K562 (cell line): ENCODE results near the gene ZNF236. TPM values are rescaled to one million over a fixed set of nuclear protein-coding genes. Genes with fewer than 3 reads are reported as not detected.

Experiments
- ATAC-seq: fragments of 200-7000 bp; cut with Tn5 transposase; 3 replicates; pipeline ENCODE4 v1.9.1; 2020; ENCODE audit warnings: moderate library complexity
- BruUV-seq: library from RNA; stranded (reverse); fragments of 400-500 nt; replicated peaks from 2 replicates; lab custom pipeline; 2021; lab: Mats Ljungman, UMichigan
- CTCF ChIA-PET: fragments of 300-600 bp; formaldehyde crosslinking; extraction: SDS; loops from one replicate; lab custom pipeline; 2021; ENCODE audit warnings: low intra/inter-chr PET ratio; lab: Yijun Ruan, JAX
- POLR2A ChIA-PET: fragments of 300-600, 350-650 bp; sonication (Branson Sonifier 250); formaldehyde crosslinking; extraction: SDS; loops from one replicate; lab custom pipeline; 2021; ENCODE audit warnings: antibody characterized with exemption, inconsistent platforms; lab: Yijun Ruan, JAX
- DNase-seq, 4 experiments: peaks; one replicate each; pipeline versions ENCODE4 v3.0.0 to v3.0.0-alpha.2; 2011 to 2018; ENCODE audit warnings: low spot score in 3 of 4, mixed read lengths in 3 of 4; ENCODE audit errors: extremely low read depth in 1 of 4
- FAIRE-seq: peaks from 2 replicates; lab custom pipeline; 2011; peaks lifted over from hg19 to GRCh38; lab: Jason Lieb, UNC
- H2AFZ ChIP-seq: 2 replicates; pipeline ENCODE4 v1.6.0; 2011; ENCODE audit warnings: low read depth, low read length, control low read depth, inconsistent platforms
- H3K27ac ChIP-seq: fragments of 200-600 bp; 3 replicates; pipeline ENCODE4 v1.8.0; 2011; ENCODE audit warnings: low read depth, mild to moderate bottlenecking, control low read depth, inconsistent platforms, low read length, moderate library complexity, mixed read lengths; ENCODE audit errors: extremely low read depth
- H3K27me3 ChIP-seq, 2 experiments: fragments of 300-600 bp in 1 of 2; 2 replicates in 1 of 2; 3 replicates in 1 of 2; pipeline versions ENCODE4 v1.6.0 to v1.8.0; 2011; ENCODE audit warnings: inconsistent platforms in 2 of 2, low read length in 2 of 2, mild to moderate bottlenecking in 1 of 2, mixed read lengths in 1 of 2, moderate library complexity in 1 of 2; ENCODE audit not compliant: control insufficient read depth in 2 of 2, insufficient read depth in 2 of 2
- H3K36me3 ChIP-seq: fragments of 300-600 bp; 3 replicates; pipeline ENCODE4 v1.8.0; 2011; ENCODE audit warnings: mild to moderate bottlenecking, low read length, inconsistent platforms; ENCODE audit not compliant: control insufficient read depth, insufficient read depth
- H3K4me1 ChIP-seq, 2 experiments: fragments of 200-600 bp in 1 of 2; replicated peaks in 1 of 2; 2 replicates in 1 of 2; 3 replicates in 1 of 2; pipeline versions ENCODE4 v1.5.1 to v1.8.0; 2011; ENCODE audit warnings: inconsistent platforms in 2 of 2, low read length in 2 of 2, mild to moderate bottlenecking in 1 of 2, mixed read lengths in 1 of 2, moderate library complexity in 1 of 2; ENCODE audit not compliant: control insufficient read depth in 2 of 2, insufficient read depth in 2 of 2
- H3K4me2 ChIP-seq: 2 replicates; pipeline ENCODE4 v1.6.1; 2011; ENCODE audit warnings: low read length, control low read depth, inconsistent platforms, mixed read lengths; ENCODE audit not compliant: insufficient read depth
- H3K4me3 ChIP-seq: fragments of 200-600 bp; sonication (generic), shearing (Covaris generic); 2 replicates; pipeline ENCODE4 v1.5.1; 2016; ENCODE audit warnings: control low read depth, inconsistent platforms
- H3K79me2 ChIP-seq: fragments of 200-600 bp; 3 replicates; pipeline ENCODE4 v1.8.0; 2011; ENCODE audit warnings: low read length, inconsistent platforms; ENCODE audit not compliant: control insufficient read depth, insufficient read depth
- H3K9ac ChIP-seq, 2 experiments: 2 replicates each; pipeline versions ENCODE4 v1.6.0 to v1.6.1; 2011; ENCODE audit warnings: low read depth in 2 of 2, low read length in 2 of 2, control low read depth in 1 of 2, inconsistent platforms in 1 of 2, mild to moderate bottlenecking in 1 of 2, mixed read lengths in 1 of 2; ENCODE audit not compliant: insufficient read depth in 1 of 2
- H3K9me1 ChIP-seq: one replicate; pipeline ENCODE4 v1.6.0; 2011; ENCODE audit warnings: inconsistent platforms, mild to moderate bottlenecking, low read length, moderate library complexity; ENCODE audit not compliant: control insufficient read depth, insufficient read depth
- H3K9me3 ChIP-seq: replicated peaks from 2 replicates; pipeline ENCODE4 v1.5.1; 2011; ENCODE audit warnings: low read depth, low read length, inconsistent platforms; ENCODE audit not compliant: control insufficient read depth, insufficient read depth
- H4K20me1 ChIP-seq: replicated peaks from 2 replicates; pipeline ENCODE4 v1.6.1; 2011; ENCODE audit warnings: low read length, inconsistent platforms, mixed read lengths; ENCODE audit not compliant: control insufficient read depth, insufficient read depth
- AFF4 ChIP-seq: sonication (generic); formaldehyde crosslinking; IDR thresholded peaks from 2 replicates; pipeline ENCODE4 v1.8.0; 2023; ENCODE audit warnings: mild to moderate bottlenecking, missing genetic modification reagents
- CREM ChIP-seq: IDR thresholded peaks from 2 replicates; pipeline ENCODE4 v1.6.1; 2014; ENCODE audit warnings: antibody characterized with exemption, low read depth
- FOXM1 ChIP-seq, 2 experiments: fragments of 450-650 bp in 1 of 2; sonication (generic) in 1 of 2; formaldehyde crosslinking in 1 of 2; IDR thresholded peaks; 2 replicates each; pipeline versions ENCODE4 v1.6.1 to v1.9.0; 2017 to 2022; ENCODE audit warnings: low read depth in 2 of 2, mild to moderate bottlenecking in 2 of 2, missing genetic modification reagents in 1 of 2, moderate library complexity in 1 of 2
- KDM1A ChIP-seq, 2 experiments: fragments of 450-650 bp; IDR thresholded peaks; 2 replicates each; pipeline ENCODE4 v1.6.1; 2016; ENCODE audit warnings: mild to moderate bottlenecking in 2 of 2
- PCBP1 ChIP-seq: fragments of 200-400 bp; formaldehyde crosslinking; IDR thresholded peaks from 2 replicates; pipeline ENCODE4 v1.6.1; 2018; ENCODE audit warnings: mild to moderate bottlenecking, low read depth, low read length; ENCODE audit not compliant: poor library complexity, severe bottlenecking
- TAF15 ChIP-seq: fragments of 200-400 bp; formaldehyde crosslinking; IDR thresholded peaks from 2 replicates; pipeline ENCODE4 v1.6.1; 2017; ENCODE audit warnings: mild to moderate bottlenecking, low read depth, low read length, moderate library complexity
- in situ Hi-C: fragments of 300-500 bp; cut with MboI; formaldehyde crosslinking; loops from 4 replicates; pipeline ENCODE4 v1.15.0; 2018; ENCODE audit warnings: inconsistent platforms, mixed read lengths
- intact Hi-C: fragments of 100-400 bp; cut with micrococcal nuclease; formaldehyde crosslinking; loops from 2 replicates; pipeline ENCODE4 v1.14.2; 2022
- polyA plus RNA-seq, 8 experiments: library from polyadenylated mRNA; depleted of rRNA in 4 of 8; stranded (reverse) in 5 of 8; unstranded in 3 of 8; fragments of >200 nt; fragmentation: Nextera tagmentation in 2 of 8; fragmentation: Illumina TruSeq in 1 of 8; extraction: Ambion mirVana in 2 of 8; extraction: Trizol in 1 of 8; gene quantifications; 2 replicates each; pipeline versions ENCODE4 v1.2.1 to v1.2.3, GENCODE V29; 2011 to 2014; ENCODE audit warnings: inconsistent platforms in 1 of 8, missing spikeins in 1 of 8
- total RNA-seq, 7 experiments: library from RNA; depleted of rRNA in 6 of 7; stranded (reverse); fragments of >200 nt in 6 of 7; fragmentation: Illumina TruSeq in 2 of 7; extraction: Trizol in 2 of 7; gene quantifications; 2 replicates each; pipeline versions ENCODE4 v1.2.1 to v1.2.3, GENCODE V29; 2011 to 2021; ENCODE audit warnings: low replicate concordance in 1 of 7
- TF ChIP-seq, protein P1 (sequence below): fragments of 250-450 bp; sonication (Bioruptor Pico); IDR thresholded peaks from 2 replicates; pipeline ENCODE4 v1.9.0; 2021; ENCODE audit warnings: mild to moderate bottlenecking

The ZNF236 gene
- total and polyA plus RNA-seq, 9 of the 15 experiments (the other 6 are each of a cell fraction or from before 2014, with no cell fraction given), result 0.35 to 8.7 (median 3.4) TPM

DNA sequence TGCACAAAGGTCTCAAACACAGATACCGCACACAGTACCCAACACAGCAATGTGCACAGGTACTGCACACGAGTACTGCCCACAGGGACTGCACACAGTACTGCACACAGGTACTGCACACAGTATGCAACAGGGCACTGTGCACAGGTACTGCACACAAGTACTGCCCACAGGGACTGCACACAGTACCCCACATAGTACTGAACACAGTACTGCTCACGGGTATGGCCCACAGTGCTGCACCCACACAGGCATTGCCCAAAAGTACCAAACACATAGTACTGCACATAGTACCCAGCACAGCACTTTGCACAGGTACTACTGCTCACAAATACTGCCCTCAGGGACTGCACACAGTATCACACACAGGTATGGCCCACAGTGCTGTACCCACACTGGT lies 73.1 kb downstream of the ZNF236 start (continued):
- TF ChIP-seq AFF4 (no peak), KDM1A (IDR thresholded peaks at IDR 0.05) (no peak), TAF15 (no peak)

GRCh38 chr18:76896677-76897076 lies 74.3 kb downstream of the ZNF236 start:
- H3K4me3 ChIP-seq, result no peak overlapping the region
- intact Hi-C loops, result no loop called here
- no peaks in the 10 kb centered on the region for H4K20me1 ChIP-seq
- ChIA-PET CTCF (no interaction called here), POLR2A (no interaction called here)
- no TSS peak for BruUV-seq
- H3K4me1 ChIP-seq, result no peaks in the 10 kb centered on the region
- no peaks in the 10 kb centered on the region for H3K9me1 ChIP-seq
- H3K27me3 ChIP-seq, result no peaks in the 10 kb centered on the region
- ATAC-seq (no peak), DNase-seq (no peak), FAIRE-seq (no peak)
- no peak overlapping the region for H3K4me2 ChIP-seq
- no peaks in the 10 kb centered on the region for H3K79me2 ChIP-seq
- in situ Hi-C loops, result no loop called here
- TF ChIP-seq, protein P1, sequence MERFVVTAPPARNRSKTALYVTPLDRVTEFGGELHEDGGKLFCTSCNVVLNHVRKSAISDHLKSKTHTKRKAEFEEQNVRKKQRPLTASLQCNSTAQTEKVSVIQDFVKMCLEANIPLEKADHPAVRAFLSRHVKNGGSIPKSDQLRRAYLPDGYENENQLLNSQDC, result no peak
- TF ChIP-seq CREM (no peak), FOXM1 (IDR thresholded peaks at IDR 0.05; ENCODE audit: low read depth) (no peak), FOXM1 (CRISPR knock-in tag; IDR thresholded peaks at IDR 0.05; ENCODE audit: low read depth) (no peak), PCBP1 (no peak)
- H3K36me3 ChIP-seq, result peaks cover 35% of the 10 kb centered on the region; the same call in 2 of the 3 replicates
- no peak overlapping the region for H2AFZ ChIP-seq
- H3K9me3 ChIP-seq, result no peaks in the 10 kb centered on the region; the same call in 1 of the 2 replicates
- H3K9ac ChIP-seq, result no peak overlapping the region
- H3K27ac ChIP-seq, result no peak overlapping the region
